Stimulated activated naive CD8-positive, alpha-beta T cell treated with anti-CD3 and anti-CD28 coated beads, Interleukin-15, amount 100 ng/mL, for 72 hours (primary cell): ENCODE measurements around the gene MTHFD1.
A peak's percentile ranks its signal among the peaks of the same experiment; 100 is the strongest.

Experiments used
- ATAC-seq: fragments of 150-1000 bp; cut with Tn5 transposase; 2 replicates; pipeline ENCODE4 v1.10.0; 2021; ENCODE audit warnings: mild to moderate bottlenecking, moderate library complexity
- DNase-seq, 2 donors: peaks; one replicate each; pipeline ENCODE4 v3.0.0; 2021 to 2022
- H3K27ac Mint-ChIP-seq, 2 donors: one replicate each; pipeline ENCODE4 v1.8.0; 2022; ENCODE audit warnings: mild to moderate bottlenecking in 2 of 2, mixed read lengths in 2 of 2, moderate library complexity in 2 of 2
- H3K27me3 Mint-ChIP-seq: one replicate; pipeline ENCODE4 v1.8.0; 2022; ENCODE audit warnings: mixed read lengths
- H3K4me1 Mint-ChIP-seq: one replicate; pipeline ENCODE4 v1.8.0; 2022; ENCODE audit warnings: mild to moderate bottlenecking, mixed read lengths
- H3K4me3 Mint-ChIP-seq, 2 donors: one replicate each; pipeline ENCODE4 v1.8.0; 2022; ENCODE audit warnings: mild to moderate bottlenecking in 2 of 2, mixed read lengths in 2 of 2, moderate library complexity in 1 of 2
- H3K9me3 Mint-ChIP-seq, 2 donors: one replicate each; pipeline ENCODE4 v1.8.0; 2022; ENCODE audit warnings: mixed read lengths in 2 of 2

Gene MTHFD1

DNA sequence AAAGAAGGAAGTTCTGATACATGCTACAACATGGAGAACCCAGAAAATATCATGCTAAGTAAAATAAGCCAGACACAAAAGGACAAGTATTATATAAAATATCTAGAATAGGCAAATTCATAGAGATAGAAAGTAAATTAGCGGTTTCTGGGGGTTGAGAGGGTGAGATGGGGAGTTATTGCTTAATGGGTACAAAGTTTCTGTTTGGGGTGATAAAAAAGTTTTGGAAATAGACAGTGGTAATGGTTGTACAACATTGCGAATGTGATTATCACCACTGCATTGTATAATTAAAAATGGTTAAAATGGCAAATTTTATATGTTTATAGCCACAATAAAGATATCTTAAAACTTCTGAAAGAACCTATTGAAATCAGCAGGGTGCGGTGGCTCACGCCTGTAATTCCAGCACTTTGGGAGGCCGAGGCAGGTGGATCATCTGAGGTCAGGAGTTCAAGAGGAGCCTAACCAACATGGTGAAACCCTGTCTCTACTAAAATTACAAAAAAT is 100.5 kb downstream of the MTHFD1 start:
- Mint-ChIP-seq H3K4me1 (peaks cover 39% of the 10 kb centered on the region), H3K4me3 (no peak overlapping the region), H3K27ac (peak overlapping the region in 1 of 2 donors; percentile 43), H3K27me3 (no peaks in the 10 kb centered on the region), H3K9me3 (no peaks in the 10 kb centered on the region)
- ATAC-seq (no peak), DNase-seq (no peak)

GRCh38 chr14:64491637-64492036 is 103.5 kb downstream of the MTHFD1 start:
- Mint-ChIP-seq H3K4me1 (peaks cover 58% of the 10 kb centered on the region), H3K27me3 (no peaks in the 10 kb centered on the region), H3K27ac (peak overlapping the region in 1 of 2 donors; percentile 89), H3K4me3 (no peak overlapping the region), H3K9me3 (no peaks in the 10 kb centered on the region)
- DNase-seq (no peak), ATAC-seq (no peak)

- Mint-ChIP-seq H3K27me3 (no peaks in the 10 kb centered on the region), H3K27ac (peak overlapping the region; percentile 13 to 50), H3K4me1 (peaks cover 63% of the 10 kb centered on the region), H3K4me3 (no peak overlapping the region), H3K9me3 (no peaks in the 10 kb centered on the region)
- DNase-seq, result no peak
- ATAC-seq, result no peak
Measured at GRCh38 chr14:64493455-64493854, 105.3 kb downstream of the MTHFD1 start.

DNA sequence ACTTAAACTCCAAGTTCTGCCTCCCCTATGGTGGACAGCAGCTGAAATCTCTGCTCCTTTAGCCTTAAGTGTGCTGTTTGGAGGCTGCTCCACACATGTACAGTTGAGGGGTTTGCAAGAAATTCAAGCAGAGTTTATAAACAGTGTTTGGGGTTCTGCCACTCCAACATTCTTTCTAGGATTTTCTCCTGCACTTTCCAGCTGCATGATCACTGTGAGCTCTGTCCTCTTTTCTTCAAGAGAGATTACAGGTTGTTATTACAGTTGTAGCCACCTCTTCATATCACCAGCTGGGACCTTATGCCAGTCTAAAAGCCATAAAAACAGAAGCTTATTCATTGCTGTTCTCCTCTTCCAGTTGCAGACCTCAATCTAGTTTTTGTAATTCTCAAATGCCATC is 107.1 kb downstream of the MTHFD1 start:
- Mint-ChIP-seq H3K27ac (no peak overlapping the region), H3K27me3 (no peaks in the 10 kb centered on the region), H3K4me3 (no peak overlapping the region), H3K9me3 (no peaks in the 10 kb centered on the region), H3K4me1 (peaks cover 76% of the 10 kb centered on the region)
- DNase-seq, result no peak
- no peak for ATAC-seq

- H3K4me1 Mint-ChIP-seq, result peaks cover 71% of the 10 kb centered on the region
- no peak overlapping the region for H3K4me3 Mint-ChIP-seq
- H3K27ac Mint-ChIP-seq, result peak overlapping the region in 1 of 2 donors; percentile 12
- H3K9me3 Mint-ChIP-seq, result no peaks in the 10 kb centered on the region
- ATAC-seq (no peak), DNase-seq (no peak)
- H3K27me3 Mint-ChIP-seq, result no peaks in the 10 kb centered on the region
Measured at GRCh38 chr14:64496764-64497163, 108.6 kb downstream of the MTHFD1 start.

GRCh38 chr14:64500088-64500487 is 111.9 kb downstream of the MTHFD1 start:
- peaks cover 46% of the 10 kb centered on the region for H3K4me1 Mint-ChIP-seq
- no peaks in the 10 kb centered on the region for H3K9me3 Mint-ChIP-seq
- DNase-seq (no peak), ATAC-seq (no peak)
- H3K27ac Mint-ChIP-seq, result peak overlapping the region; percentile 44 to 93
- H3K27me3 Mint-ChIP-seq, result no peaks in the 10 kb centered on the region
- peak overlapping the region; percentile 80 to 90 for H3K4me3 Mint-ChIP-seq

- no peaks in the 10 kb centered on the region for H3K9me3 Mint-ChIP-seq
- peak overlapping the region; percentile 90 for H3K4me3 Mint-ChIP-seq
- peak overlapping the region; percentile 76 to 95 for H3K27ac Mint-ChIP-seq
- no peak for ATAC-seq
- no peaks in the 10 kb centered on the region for H3K27me3 Mint-ChIP-seq
- no peak for DNase-seq
- peaks cover 44% of the 10 kb centered on the region for H3K4me1 Mint-ChIP-seq
Measured at GRCh38 chr14:64501411-64502171, 113.4 kb downstream of the MTHFD1 start.

GRCh38 chr14:64502456-64502855 is 114.3 kb downstream of the MTHFD1 start:
- H3K4me1 Mint-ChIP-seq, result peaks cover 49% of the 10 kb centered on the region
- peak overlapping the region; percentile 90 for H3K4me3 Mint-ChIP-seq
- DNase-seq (peak; percentile 21 to 30), ATAC-seq (no peak)
- no peaks in the 10 kb centered on the region for H3K27me3 Mint-ChIP-seq
- H3K27ac Mint-ChIP-seq, result peak overlapping the region; percentile 95 to 97
- H3K9me3 Mint-ChIP-seq, result no peaks in the 10 kb centered on the region

- no peak for DNase-seq
- no peak for ATAC-seq
- H3K4me3 Mint-ChIP-seq, result peak overlapping the region; percentile 90
- no peaks in the 10 kb centered on the region for H3K9me3 Mint-ChIP-seq
- peak overlapping the region; percentile 97 to 99 for H3K27ac Mint-ChIP-seq
- no peaks in the 10 kb centered on the region for H3K27me3 Mint-ChIP-seq
- H3K4me1 Mint-ChIP-seq, result peaks cover 49% of the 10 kb centered on the region
Measured at GRCh38 chr14:64502887-64503433, 114.8 kb downstream of the MTHFD1 start.

DNA sequence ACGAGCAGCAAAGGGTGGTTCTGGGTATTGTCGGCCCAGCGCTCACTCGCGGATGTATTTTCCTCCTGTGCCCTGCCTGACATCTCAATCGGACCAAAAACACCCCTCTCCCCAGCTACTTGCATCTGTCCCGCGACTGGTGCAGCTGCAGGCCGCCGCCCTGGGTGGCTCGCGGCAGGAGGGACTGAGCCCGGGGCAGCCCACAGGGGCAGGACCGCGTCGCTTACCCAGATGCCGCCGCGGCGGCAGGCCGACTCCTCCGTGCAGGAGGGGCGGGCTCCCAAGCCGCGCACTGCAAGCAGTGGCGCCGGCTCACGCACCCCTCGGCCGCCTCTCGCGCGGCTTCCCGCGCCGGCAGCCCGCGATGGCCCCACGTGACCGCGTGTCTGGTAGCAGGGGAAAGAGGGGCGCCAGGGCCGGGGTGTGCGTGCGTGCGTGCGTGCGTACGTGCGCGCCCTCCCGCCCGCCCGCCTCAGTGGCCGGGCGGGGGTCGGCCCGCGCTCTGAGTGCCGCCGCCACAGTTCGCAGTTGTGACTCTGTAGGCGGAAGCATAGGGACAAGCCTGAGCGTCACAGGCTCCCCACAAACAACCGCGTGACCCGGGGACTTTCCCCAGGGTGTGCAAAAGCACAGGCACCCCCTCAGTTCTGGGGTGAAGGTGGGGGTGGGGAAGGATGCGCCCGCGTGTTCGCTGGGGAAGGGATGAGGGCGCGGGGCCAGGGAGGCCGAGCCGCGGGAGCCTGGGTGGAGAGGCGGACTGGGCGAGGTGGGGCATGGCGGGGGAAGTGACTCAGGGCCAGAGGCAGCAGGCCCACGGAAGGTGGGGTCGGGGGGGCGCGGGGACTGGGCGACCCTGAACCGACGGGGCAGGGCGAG is 115.5 kb downstream of the MTHFD1 start, which contains the start of gene ZBTB25:
TSS of gene ZBTB25 (minus strand) at position 405 of the 876 bp plus-strand sequence. CDS start 13,305 bp downstream, outside the sequence.
- peaks cover 53% of the 10 kb centered on the region for H3K4me1 Mint-ChIP-seq
- DNase-seq, result peak; percentile 94 to 96

GRCh38 chr14:64504310-64504896 is 116.2 kb downstream of the MTHFD1 start, which contains the start of gene ZBTB1:
TSS of gene ZBTB1 (plus strand) at chr14:64504770. CDS start at chr14:64521505, 16,735 bp downstream.
- H3K4me1 Mint-ChIP-seq, result peaks cover 53% of the 10 kb centered on the region
- H3K9me3 Mint-ChIP-seq, result no peaks in the 10 kb centered on the region
- no peaks in the 10 kb centered on the region for H3K27me3 Mint-ChIP-seq
- ATAC-seq, result peak; percentile 73
- peak within 1 kb of the TSS; percentile 90 for H3K4me3 Mint-ChIP-seq
- peak within 1 kb of the TSS; percentile 99 to 100 for H3K27ac Mint-ChIP-seq
- peak; percentile 92 to 94 for DNase-seq

More for the DNA sequence above, 115.5 kb downstream of the MTHFD1 start, which contains the start of gene ZBTB25:
- Mint-ChIP-seq H3K4me3 (peak within 1 kb of the TSS; percentile 90), H3K27ac (peak within 1 kb of the TSS; percentile 99 to 100), H3K27me3 (no peaks in the 10 kb centered on the region), H3K9me3 (no peaks in the 10 kb centered on the region)
- peak; percentile 76 for ATAC-seq

GRCh38 chr14:64504897-64505794 is 117.0 kb downstream of the MTHFD1 start:
- H3K4me1 Mint-ChIP-seq, result peaks cover 53% of the 10 kb centered on the region
- H3K27me3 Mint-ChIP-seq, result no peaks in the 10 kb centered on the region
- peak overlapping the region; percentile 90 for H3K4me3 Mint-ChIP-seq
- ATAC-seq (peak; percentile 48), DNase-seq (peak; percentile 82 to 86)
- peak overlapping the region; percentile 99 to 100 for H3K27ac Mint-ChIP-seq
- no peaks in the 10 kb centered on the region for H3K9me3 Mint-ChIP-seq

DNA sequence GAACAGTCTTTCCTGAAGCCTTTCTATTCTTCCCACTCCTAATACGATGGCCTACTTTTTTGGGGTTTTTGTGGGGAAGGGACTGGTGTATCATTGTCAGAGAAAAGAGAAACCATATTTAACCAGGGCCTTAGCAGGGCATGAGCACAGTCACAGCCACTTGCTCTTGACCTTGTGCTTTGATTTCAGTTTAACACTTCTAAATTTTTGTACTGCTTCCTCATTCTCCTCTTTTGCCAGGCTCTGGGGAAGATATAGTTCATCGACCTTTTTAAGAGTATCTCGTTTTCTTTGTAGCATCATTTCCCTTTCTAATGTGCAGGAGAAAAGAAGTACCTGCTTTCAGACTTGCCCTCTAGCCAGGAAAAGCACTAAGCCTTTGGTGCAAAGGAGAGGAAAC is 118.6 kb downstream of the MTHFD1 start:
- DNase-seq, result no peak
- Mint-ChIP-seq H3K27ac (peak overlapping the region; percentile 27 to 96), H3K27me3 (no peaks in the 10 kb centered on the region), H3K4me1 (peaks cover 61% of the 10 kb centered on the region), H3K9me3 (no peaks in the 10 kb centered on the region), H3K4me3 (peak overlapping the region; percentile 90)
- no peak for ATAC-seq
